Ovary (tissue), 3 donors: ENCODE results near the gene MUC5AC.

Experiments
- EP300 ChIP-seq: sonication (generic); formaldehyde crosslinking; IDR thresholded peaks from one replicate; pipeline ENCODE4 v1.6.1; 2017; ENCODE audit warnings: antibody characterized with exemption
- POLR2A ChIP-seq: fragments of 450-650 bp; IDR thresholded peaks from one replicate; pipeline ENCODE4 v1.6.1; 2017; ENCODE audit warnings: antibody characterized with exemption, mild to moderate bottlenecking, moderate library complexity
- TF ChIP-seq, protein P1 (sequence below), 3 donors: fragments of 450-650 bp in 2 of 3; fragments of 200-600 bp in 1 of 3; IDR thresholded peaks; one replicate each; pipeline versions ENCODE4 v1.5.1 to v1.8.0; 2016 to 2022; ENCODE audit warnings: antibody characterized with exemption in 3 of 3, mild to moderate bottlenecking in 1 of 3
- donor health status: DM: no; HTN: no; CAD: no.

DNA sequence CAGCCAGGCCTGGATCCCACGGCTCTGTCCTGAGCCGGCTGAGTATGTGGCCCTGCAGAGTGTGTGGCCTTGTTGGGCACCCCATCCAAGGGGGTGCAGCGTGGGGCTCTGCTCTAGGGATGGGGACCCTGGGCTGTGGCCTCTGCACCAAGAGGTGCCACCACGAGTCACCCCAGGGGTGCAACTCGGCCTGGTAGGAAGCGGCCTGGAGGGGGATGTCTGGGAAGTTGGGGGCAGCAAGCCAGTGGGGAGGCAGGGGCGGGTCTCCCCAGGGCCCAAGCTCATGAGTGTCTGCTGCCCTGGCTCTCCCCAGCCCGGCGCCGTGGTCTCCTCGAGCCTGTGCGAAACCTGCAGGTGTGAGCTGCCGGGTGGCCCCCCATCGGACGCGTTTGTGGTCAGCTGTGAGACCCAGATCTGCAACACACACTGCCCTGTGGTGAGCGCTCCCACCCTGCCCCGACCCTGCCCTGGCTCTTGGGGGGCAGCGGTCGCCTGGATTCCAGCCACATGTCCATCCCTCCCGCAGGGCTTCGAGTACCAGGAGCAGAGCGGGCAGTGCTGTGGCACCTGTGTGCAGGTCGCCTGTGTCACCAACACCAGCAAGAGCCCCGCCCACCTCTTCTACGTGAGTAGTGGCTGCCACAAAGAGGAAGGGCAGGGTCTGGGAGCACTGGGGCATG, 40.9 kb downstream of the MUC5AC start:
- TF ChIP-seq, protein P1, sequence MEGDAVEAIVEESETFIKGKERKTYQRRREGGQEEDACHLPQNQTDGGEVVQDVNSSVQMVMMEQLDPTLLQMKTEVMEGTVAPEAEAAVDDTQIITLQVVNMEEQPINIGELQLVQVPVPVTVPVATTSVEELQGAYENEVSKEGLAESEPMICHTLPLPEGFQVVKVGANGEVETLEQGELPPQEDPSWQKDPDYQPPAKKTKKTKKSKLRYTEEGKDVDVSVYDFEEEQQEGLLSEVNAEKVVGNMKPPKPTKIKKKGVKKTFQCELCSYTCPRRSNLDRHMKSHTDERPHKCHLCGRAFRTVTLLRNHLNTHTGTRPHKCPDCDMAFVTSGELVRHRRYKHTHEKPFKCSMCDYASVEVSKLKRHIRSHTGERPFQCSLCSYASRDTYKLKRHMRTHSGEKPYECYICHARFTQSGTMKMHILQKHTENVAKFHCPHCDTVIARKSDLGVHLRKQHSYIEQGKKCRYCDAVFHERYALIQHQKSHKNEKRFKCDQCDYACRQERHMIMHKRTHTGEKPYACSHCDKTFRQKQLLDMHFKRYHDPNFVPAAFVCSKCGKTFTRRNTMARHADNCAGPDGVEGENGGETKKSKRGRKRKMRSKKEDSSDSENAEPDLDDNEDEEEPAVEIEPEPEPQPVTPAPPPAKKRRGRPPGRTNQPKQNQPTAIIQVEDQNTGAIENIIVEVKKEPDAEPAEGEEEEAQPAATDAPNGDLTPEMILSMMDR (IDR thresholded peaks at IDR 0.05) = no peak
- TF ChIP-seq POLR2A (no peak), EP300 (no peak)
